ENCODE results near the gene RNF224. TPM values are rescaled to one million over a fixed set of nuclear protein-coding genes. Genes with fewer than 3 reads are reported as not detected.

RNF224 gene
- total and polyA plus RNA-seq, 2 of the 13 experiments (the other 11 are each of a cell fraction or from before 2014, with no cell fraction given): 0.09 TPM; not detected in 1

DNA sequence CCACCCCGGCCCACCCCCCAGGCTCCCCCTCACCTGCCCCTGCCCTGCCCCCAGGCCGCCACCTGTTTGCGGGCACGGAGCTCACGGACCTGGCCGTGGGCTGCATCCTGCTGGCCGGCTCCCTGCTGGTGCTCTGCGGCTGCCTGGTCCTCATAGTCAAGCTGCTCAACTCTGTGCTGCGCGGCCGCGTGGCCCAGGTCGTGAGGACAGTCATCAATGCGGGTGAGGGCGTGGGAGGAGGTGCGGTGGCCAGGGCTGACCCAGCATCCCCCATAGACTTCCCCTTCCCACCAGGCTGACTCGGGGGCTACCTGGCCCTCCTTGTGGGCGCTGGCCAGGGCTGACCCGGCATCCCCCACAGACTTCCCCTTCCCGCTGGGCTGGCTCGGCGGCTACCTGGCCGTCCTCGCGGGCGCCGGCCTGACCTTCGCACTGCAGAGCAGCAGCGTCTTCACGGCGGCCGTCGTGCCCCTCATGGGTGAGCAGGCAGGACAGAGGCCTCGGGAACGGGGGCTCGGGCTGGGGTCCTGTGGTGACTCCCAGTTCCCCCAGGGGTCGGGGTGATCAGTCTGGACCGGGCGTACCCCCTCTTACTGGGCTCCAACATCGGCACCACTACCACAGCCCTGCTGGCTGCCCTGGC, 6.9 kb downstream of the RNF224 start (continued):
- TF ChIP-seq EP300 (IDR thresholded peaks at IDR 0.05; ENCODE audit: low read depth in 2 of 2, low read length in 2 of 2) (no peak), EP300 (CRISPR knock-in tag; IDR thresholded peaks at IDR 0.05; ENCODE audit: borderline replicate concordance) (no peak), ZNF746 (CRISPR knock-in tag; IDR thresholded peaks at IDR 0.05) (no peak), SPEN (CRISPR knock-in tag; IDR thresholded peaks at IDR 0.05; ENCODE audit: low read depth) (no peak), RBFOX2 (IDR thresholded peaks at IDR 0.05; ENCODE audit: low read depth, low read length) (peak; percentile 68), NR2F1 (CRISPR knock-in tag; IDR thresholded peaks at IDR 0.05) (no peak), KLF6 (CRISPR knock-in tag; IDR thresholded peaks at IDR 0.05) (no peak), ZNF644 (CRISPR knock-in tag; IDR thresholded peaks at IDR 0.05; ENCODE audit: low read depth) (no peak), SNRNP70 (IDR thresholded peaks at IDR 0.05; ENCODE audit: low read depth, low read length) (no peak), MAZ (IDR thresholded peaks at IDR 0.05; ENCODE audit: borderline replicate concordance, low read depth, low read length) (no peak), MAZ (CRISPR knock-in tag; IDR thresholded peaks at IDR 0.05; ENCODE audit: low read depth) (peak; percentile 35; the same call in 1 of the 2 replicates), BRD4 (CRISPR knock-in tag; IDR thresholded peaks at IDR 0.05) (0 out of 2 replicates have a peak, but pooled peaks have one; percentile 55)
- TF ChIP-seq, protein P1, sequence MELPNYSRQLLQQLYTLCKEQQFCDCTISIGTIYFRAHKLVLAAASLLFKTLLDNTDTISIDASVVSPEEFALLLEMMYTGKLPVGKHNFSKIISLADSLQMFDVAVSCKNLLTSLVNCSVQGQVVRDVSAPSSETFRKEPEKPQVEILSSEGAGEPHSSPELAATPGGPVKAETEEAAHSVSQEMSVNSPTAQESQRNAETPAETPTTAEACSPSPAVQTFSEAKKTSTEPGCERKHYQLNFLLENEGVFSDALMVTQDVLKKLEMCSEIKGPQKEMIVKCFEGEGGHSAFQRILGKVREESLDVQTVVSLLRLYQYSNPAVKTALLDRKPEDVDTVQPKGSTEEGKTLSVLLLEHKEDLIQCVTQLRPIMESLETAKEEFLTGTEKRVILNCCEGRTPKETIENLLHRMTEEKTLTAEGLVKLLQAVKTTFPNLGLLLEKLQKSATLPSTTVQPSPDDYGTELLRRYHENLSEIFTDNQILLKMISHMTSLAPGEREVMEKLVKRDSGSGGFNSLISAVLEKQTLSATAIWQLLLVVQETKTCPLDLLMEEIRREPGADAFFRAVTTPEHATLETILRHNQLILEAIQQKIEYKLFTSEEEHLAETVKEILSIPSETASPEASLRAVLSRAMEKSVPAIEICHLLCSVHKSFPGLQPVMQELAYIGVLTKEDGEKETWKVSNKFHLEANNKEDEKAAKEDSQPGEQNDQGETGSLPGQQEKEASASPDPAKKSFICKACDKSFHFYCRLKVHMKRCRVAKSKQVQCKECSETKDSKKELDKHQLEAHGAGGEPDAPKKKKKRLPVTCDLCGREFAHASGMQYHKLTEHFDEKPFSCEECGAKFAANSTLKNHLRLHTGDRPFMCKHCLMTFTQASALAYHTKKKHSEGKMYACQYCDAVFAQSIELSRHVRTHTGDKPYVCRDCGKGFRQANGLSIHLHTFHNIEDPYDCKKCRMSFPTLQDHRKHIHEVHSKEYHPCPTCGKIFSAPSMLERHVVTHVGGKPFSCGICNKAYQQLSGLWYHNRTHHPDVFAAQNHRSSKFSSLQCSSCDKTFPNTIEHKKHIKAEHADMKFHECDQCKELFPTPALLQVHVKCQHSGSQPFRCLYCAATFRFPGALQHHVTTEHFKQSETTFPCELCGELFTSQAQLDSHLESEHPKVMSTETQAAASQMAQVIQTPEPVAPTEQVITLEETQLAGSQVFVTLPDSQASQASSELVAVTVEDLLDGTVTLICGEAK (IDR thresholded peaks at IDR 0.05): no peak
- TF ChIP-seq, protein P1 (CRISPR knock-in tag; IDR thresholded peaks at IDR 0.05): peak; percentile 43; the same call in 1 of the 2 replicates
- TF ChIP-seq, protein P2, sequence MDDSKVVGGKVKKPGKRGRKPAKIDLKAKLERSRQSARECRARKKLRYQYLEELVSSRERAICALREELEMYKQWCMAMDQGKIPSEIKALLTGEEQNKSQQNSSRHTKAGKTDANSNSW (CRISPR knock-in tag; IDR thresholded peaks at IDR 0.05; ENCODE audit: borderline replicate concordance): no peak
- TF ChIP-seq, protein P3, sequence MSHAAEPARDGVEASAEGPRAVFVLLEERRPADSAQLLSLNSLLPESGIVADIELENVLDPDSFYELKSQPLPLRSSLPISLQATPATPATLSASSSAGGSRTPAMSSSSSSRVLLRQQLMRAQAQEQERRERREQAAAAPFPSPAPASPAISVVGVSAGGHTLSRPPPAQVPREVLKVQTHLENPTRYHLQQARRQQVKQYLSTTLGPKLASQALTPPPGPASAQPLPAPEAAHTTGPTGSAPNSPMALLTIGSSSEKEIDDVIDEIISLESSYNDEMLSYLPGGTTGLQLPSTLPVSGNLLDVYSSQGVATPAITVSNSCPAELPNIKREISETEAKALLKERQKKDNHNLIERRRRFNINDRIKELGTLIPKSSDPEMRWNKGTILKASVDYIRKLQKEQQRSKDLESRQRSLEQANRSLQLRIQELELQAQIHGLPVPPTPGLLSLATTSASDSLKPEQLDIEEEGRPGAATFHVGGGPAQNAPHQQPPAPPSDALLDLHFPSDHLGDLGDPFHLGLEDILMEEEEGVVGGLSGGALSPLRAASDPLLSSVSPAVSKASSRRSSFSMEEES (CRISPR knock-in tag; IDR thresholded peaks at IDR 0.05): no peak
- TF ChIP-seq, protein P4, sequence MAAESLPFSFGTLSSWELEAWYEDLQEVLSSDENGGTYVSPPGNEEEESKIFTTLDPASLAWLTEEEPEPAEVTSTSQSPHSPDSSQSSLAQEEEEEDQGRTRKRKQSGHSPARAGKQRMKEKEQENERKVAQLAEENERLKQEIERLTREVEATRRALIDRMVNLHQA (CRISPR knock-in tag; IDR thresholded peaks at IDR 0.05): no peak
- TF ChIP-seq, protein P5, sequence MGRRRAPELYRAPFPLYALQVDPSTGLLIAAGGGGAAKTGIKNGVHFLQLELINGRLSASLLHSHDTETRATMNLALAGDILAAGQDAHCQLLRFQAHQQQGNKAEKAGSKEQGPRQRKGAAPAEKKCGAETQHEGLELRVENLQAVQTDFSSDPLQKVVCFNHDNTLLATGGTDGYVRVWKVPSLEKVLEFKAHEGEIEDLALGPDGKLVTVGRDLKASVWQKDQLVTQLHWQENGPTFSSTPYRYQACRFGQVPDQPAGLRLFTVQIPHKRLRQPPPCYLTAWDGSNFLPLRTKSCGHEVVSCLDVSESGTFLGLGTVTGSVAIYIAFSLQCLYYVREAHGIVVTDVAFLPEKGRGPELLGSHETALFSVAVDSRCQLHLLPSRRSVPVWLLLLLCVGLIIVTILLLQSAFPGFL (CRISPR knock-in tag; IDR thresholded peaks at IDR 0.05): no peak
